Mucosa of stomach (tissue), 1 donor: ENCODE data around the gene PLCXD3.

Experiments
- H3K27me3 ChIP-seq: one replicate; pipeline ENCODE4 v1.7.0; 2013; ENCODE audit warnings: mild to moderate bottlenecking, low read length; ENCODE audit not compliant: control insufficient read depth, insufficient read depth
- H3K36me3 ChIP-seq: one replicate; pipeline ENCODE4 v1.7.0; 2013; ENCODE audit warnings: low read length; ENCODE audit not compliant: control insufficient read depth, insufficient read depth
- H3K4me1 ChIP-seq: one replicate; pipeline ENCODE4 v1.7.0; 2013; ENCODE audit warnings: mild to moderate bottlenecking, low read length; ENCODE audit not compliant: control insufficient read depth, insufficient read depth
- H3K4me3 ChIP-seq: one replicate; pipeline ENCODE4 v1.7.0; 2013; ENCODE audit warnings: low read length
- H3K9ac ChIP-seq: one replicate; pipeline ENCODE4 v1.7.0; 2013; ENCODE audit warnings: mild to moderate bottlenecking, low read length, moderate library complexity
- H3K9me3 ChIP-seq: one replicate; pipeline ENCODE4 v1.7.0; 2013; ENCODE audit warnings: mild to moderate bottlenecking, low read length, moderate library complexity; ENCODE audit not compliant: control insufficient read depth
- donor health status: Pancreatic carcinoma.

The PLCXD3 gene

DNA sequence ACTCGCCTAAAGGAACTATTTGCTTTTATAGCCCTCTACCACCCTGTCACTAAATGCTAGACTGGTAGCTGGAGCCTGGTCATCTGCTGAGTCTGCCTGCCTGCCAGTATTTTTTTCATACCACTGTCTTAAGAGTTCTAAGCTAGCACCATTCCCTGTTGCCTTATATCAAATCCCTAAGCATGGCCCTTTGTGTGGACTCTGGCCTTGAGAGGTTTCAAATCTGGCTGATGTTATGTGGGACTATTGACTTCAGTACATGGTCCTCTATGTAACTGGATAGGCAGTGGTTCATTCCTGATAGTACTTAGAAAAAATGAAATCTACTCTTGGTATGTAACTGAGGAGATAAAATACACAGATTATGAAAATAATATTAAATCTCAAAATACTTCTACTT lies 103.5 kb downstream of the PLCXD3 start:
- H3K36me3 ChIP-seq: no peaks in the 10 kb centered on the region
- H3K4me3 ChIP-seq: no peak overlapping the region
- H3K4me1 ChIP-seq: peaks cover 12% of the 10 kb centered on the region
- H3K9me3 ChIP-seq: no peaks in the 10 kb centered on the region
- H3K27me3 ChIP-seq: no peaks in the 10 kb centered on the region
- no peak overlapping the region for H3K9ac ChIP-seq

DNA sequence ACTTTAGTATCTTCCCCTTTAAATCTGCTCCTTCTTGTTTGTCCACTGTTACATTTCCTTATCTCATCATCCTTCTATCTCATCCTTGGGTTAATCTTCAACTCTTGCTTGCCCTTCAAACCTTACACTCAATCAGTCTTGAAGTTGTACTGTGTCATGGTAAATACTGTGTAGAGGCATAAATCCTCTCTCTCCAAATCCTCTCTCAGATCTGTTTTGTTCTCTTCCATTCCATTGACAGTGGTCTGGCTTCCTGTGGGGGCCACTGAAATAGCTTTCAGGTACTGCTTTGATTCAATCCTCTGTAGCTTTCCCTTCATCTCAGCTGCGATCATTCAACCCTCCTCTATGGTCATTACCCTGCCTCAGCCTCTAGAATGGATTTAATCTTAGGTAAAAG lies 104.0 kb downstream of the PLCXD3 start:
- Histone ChIP-seq H3K27me3 (no peaks in the 10 kb centered on the region), H3K9ac (no peak overlapping the region), H3K9me3 (no peaks in the 10 kb centered on the region), H3K4me3 (no peak overlapping the region), H3K36me3 (no peaks in the 10 kb centered on the region), H3K4me1 (peaks cover 12% of the 10 kb centered on the region)

DNA sequence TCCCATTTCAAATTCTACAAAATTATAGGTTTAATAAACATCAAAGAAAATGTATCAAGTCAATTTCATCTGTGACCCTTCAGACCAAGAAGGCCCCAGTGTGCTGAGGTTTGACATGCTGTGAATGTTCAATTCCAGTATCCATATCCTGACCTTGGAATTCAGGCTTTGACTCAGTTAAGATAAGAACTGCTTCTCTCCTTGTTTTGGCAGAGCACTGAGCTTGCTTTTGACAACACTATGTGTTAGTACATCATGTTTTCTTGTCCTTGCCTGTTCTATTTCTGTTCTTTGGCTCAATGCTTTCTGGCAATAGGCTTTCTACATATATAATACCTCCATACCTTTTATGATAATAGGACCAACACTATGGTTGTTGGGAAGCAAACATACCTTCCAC lies 105.6 kb downstream of the PLCXD3 start:
- Histone ChIP-seq H3K9me3 (no peaks in the 10 kb centered on the region), H3K4me1 (peaks cover 12% of the 10 kb centered on the region), H3K4me3 (no peak overlapping the region), H3K9ac (no peak overlapping the region), H3K27me3 (no peaks in the 10 kb centered on the region), H3K36me3 (no peaks in the 10 kb centered on the region)

- peaks cover 12% of the 10 kb centered on the region for H3K4me1 ChIP-seq
- H3K36me3 ChIP-seq: no peaks in the 10 kb centered on the region
- H3K4me3 ChIP-seq: no peak overlapping the region
- H3K27me3 ChIP-seq: no peaks in the 10 kb centered on the region
- H3K9ac ChIP-seq: no peak overlapping the region
- no peaks in the 10 kb centered on the region for H3K9me3 ChIP-seq
Observed at GRCh38 chr5:41403846-41404245, 106.6 kb downstream of the PLCXD3 start.

DNA sequence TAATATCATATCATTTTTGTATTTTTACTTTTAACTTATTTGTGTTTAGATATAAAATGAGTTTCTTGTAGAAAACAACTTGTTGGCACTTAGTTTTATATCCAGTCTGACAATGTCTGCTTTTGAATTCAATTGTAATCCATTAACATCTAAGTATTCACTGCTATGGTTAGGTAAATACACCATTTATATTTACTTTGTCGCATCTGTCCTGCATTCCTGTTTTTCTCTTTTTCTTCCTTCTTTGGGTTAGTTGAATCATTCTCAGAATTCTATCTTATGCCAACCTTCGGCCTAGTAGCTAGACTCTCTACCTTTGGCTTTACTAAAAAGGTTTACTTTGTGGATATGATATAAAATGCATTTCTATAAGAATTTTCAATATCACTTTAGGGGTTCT lies 107.6 kb downstream of the PLCXD3 start:
- Histone ChIP-seq H3K36me3 (no peaks in the 10 kb centered on the region), H3K4me1 (peaks cover 12% of the 10 kb centered on the region), H3K27me3 (no peaks in the 10 kb centered on the region), H3K9ac (no peak overlapping the region), H3K9me3 (no peaks in the 10 kb centered on the region), H3K4me3 (no peak overlapping the region)

GRCh38 chr5:41399839-41400238 lies 110.6 kb downstream of the PLCXD3 start:
- H3K9ac ChIP-seq: no peak overlapping the region
- H3K4me1 ChIP-seq: no peaks in the 10 kb centered on the region
- no peaks in the 10 kb centered on the region for H3K27me3 ChIP-seq
- H3K9me3 ChIP-seq: no peaks in the 10 kb centered on the region
- H3K36me3 ChIP-seq: no peaks in the 10 kb centered on the region
- H3K4me3 ChIP-seq: no peak overlapping the region

DNA sequence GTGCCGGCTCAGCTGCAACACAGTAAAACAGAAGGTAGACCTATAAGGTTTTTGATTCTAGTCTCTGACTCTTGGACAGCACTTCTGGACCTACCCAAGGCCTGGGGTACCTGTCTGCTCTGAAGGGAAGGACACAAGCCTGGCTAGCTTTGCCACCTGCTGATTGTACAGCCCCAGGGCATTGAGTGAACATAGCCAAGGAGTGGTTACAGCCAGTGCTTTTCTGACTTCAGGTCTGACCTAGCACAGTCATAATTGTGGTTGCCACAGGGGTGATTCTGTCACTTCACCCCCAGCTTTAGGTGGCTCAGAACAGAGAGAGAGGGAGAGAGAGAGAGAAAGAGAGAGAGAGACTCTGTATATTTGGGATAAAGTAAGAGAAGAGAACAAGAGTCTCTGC lies 118.4 kb downstream of the PLCXD3 start:
- no peak overlapping the region for H3K4me3 ChIP-seq
- no peaks in the 10 kb centered on the region for H3K9me3 ChIP-seq
- no peaks in the 10 kb centered on the region for H3K36me3 ChIP-seq
- no peaks in the 10 kb centered on the region for H3K4me1 ChIP-seq
- H3K27me3 ChIP-seq: no peaks in the 10 kb centered on the region
- H3K9ac ChIP-seq: no peak overlapping the region

GRCh38 chr5:41374631-41375030 lies 135.8 kb downstream of the PLCXD3 start:
- Histone ChIP-seq H3K9me3 (no peaks in the 10 kb centered on the region), H3K4me1 (no peaks in the 10 kb centered on the region), H3K9ac (no peak overlapping the region), H3K27me3 (no peaks in the 10 kb centered on the region), H3K36me3 (no peaks in the 10 kb centered on the region), H3K4me3 (no peak overlapping the region)

DNA sequence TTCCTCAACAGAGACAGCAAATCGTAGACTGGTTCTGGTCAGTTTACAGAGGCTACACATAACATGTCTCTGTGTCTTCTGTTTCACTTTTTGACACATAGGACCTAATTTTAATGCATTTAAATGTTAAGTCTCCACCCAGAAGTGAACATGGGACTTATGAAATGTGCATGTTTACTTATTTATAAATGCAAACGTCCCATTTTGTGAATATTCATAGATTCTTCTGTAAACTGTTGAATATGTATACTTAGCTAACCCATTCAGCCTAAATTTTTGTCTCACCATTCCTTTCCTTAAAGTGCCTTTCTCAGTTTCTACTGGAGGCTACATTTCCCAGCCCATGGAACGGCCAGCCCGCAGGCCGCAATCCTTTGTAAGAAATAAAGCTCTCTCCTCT lies 137.2 kb downstream of the PLCXD3 start:
- Histone ChIP-seq H3K27me3 (no peaks in the 10 kb centered on the region), H3K9me3 (no peaks in the 10 kb centered on the region)

GRCh38 chr5:41371738-41372137 lies 138.7 kb downstream of the PLCXD3 start:
- Histone ChIP-seq H3K4me1 (no peaks in the 10 kb centered on the region), H3K9ac (no peak overlapping the region), H3K4me3 (no peak overlapping the region), H3K9me3 (no peaks in the 10 kb centered on the region), H3K36me3 (no peaks in the 10 kb centered on the region), H3K27me3 (no peaks in the 10 kb centered on the region)

More for the DNA sequence above, 137.2 kb downstream of the PLCXD3 start:
- Histone ChIP-seq H3K36me3 (no peaks in the 10 kb centered on the region), H3K4me3 (no peak overlapping the region), H3K4me1 (no peaks in the 10 kb centered on the region), H3K9ac (no peak overlapping the region)

DNA sequence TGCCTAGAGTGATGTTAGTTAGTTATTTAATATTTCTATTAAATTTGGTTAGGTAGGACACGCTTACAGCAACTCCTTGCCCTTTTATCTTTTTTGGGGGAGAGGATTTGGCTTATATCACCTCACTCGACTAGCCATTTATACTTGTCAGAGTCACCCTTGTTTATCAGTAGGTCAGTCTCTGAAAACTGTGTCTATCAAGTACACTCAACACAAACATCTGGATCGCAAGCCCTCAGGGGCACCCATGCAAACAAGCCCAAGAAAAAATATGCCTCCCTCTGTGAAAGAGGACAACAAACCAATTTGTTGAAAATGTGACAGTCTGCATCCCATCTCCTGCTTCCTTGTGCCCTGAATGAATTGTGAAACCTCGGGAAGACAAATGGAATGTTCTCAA lies 139.9 kb downstream of the PLCXD3 start:
- Histone ChIP-seq H3K4me3 (no peak overlapping the region), H3K9ac (no peak overlapping the region), H3K4me1 (no peaks in the 10 kb centered on the region), H3K9me3 (no peaks in the 10 kb centered on the region), H3K27me3 (no peaks in the 10 kb centered on the region), H3K36me3 (no peaks in the 10 kb centered on the region)

DNA sequence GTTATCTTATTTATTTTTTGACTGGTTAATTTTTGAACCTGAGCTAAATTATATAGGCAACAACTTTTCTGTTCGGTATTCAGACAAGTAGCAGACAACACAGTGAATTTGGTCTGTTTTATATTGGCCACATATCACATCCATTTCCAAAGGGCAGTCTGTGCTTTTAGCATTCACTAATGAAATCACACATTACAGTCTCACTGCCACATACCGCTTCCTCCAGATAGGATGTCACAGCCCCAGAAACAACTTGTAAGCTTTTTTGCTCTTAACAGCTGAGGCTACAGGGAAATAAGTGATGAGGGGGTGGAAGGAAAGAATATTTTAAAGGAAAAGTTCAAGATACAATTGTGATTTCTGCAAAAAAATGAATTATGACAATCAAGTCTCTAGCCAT lies 140.6 kb downstream of the PLCXD3 start:
- Histone ChIP-seq H3K9ac (no peak overlapping the region), H3K9me3 (no peaks in the 10 kb centered on the region), H3K36me3 (no peaks in the 10 kb centered on the region), H3K4me1 (no peaks in the 10 kb centered on the region), H3K4me3 (no peak overlapping the region), H3K27me3 (no peaks in the 10 kb centered on the region)

DNA sequence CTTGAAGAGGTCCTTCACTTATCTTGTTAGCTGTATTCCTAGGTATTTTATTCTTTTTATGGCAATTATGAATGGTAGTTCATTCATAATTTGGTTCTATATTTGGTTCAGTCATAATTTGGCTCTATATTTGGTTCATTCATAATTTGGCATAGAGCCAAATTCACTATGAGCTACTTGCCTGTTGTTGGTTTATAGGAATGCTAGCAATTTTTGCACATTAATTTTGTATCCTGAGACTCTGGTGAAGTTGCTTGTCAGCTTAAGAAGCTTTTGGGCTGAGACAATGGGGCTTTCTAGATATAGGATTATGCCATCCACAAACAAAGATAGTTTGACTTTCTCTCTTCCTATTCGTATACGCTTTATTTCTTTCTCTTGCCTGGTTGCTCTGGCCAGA lies 142.2 kb downstream of the PLCXD3 start:
- no peaks in the 10 kb centered on the region for H3K9me3 ChIP-seq
- H3K27me3 ChIP-seq: no peaks in the 10 kb centered on the region
- no peaks in the 10 kb centered on the region for H3K36me3 ChIP-seq
- H3K9ac ChIP-seq: no peak overlapping the region
- no peaks in the 10 kb centered on the region for H3K4me1 ChIP-seq
- H3K4me3 ChIP-seq: no peak overlapping the region
